Mesenteric fat pad (tissue), 1 donor: ENCODE data around the gene BAIAP2L2. TPM values are rescaled to one million over a fixed set of nuclear protein-coding genes. Genes with fewer than 3 reads are reported as not detected.

Experiments used
- DNase-seq: peaks from one replicate; pipeline ENCODE4 v3.0.0-alpha.2; 2020; ENCODE audit warnings: low spot score
- total RNA-seq: library from RNA; stranded (reverse); fragmentation: NEBNext Ultra II Directional; extraction: Animal tissue kit (Norgen Biotek cat#: 25700); gene quantifications from one replicate; pipeline ENCODE4 v1.2.1, GENCODE V29; 2021
- donor health status: DM: yes; HTN: yes; CAD: no.

Gene BAIAP2L2
- total RNA-seq, 1 donor from 2014 or later: 1.8 TPM

DNA sequence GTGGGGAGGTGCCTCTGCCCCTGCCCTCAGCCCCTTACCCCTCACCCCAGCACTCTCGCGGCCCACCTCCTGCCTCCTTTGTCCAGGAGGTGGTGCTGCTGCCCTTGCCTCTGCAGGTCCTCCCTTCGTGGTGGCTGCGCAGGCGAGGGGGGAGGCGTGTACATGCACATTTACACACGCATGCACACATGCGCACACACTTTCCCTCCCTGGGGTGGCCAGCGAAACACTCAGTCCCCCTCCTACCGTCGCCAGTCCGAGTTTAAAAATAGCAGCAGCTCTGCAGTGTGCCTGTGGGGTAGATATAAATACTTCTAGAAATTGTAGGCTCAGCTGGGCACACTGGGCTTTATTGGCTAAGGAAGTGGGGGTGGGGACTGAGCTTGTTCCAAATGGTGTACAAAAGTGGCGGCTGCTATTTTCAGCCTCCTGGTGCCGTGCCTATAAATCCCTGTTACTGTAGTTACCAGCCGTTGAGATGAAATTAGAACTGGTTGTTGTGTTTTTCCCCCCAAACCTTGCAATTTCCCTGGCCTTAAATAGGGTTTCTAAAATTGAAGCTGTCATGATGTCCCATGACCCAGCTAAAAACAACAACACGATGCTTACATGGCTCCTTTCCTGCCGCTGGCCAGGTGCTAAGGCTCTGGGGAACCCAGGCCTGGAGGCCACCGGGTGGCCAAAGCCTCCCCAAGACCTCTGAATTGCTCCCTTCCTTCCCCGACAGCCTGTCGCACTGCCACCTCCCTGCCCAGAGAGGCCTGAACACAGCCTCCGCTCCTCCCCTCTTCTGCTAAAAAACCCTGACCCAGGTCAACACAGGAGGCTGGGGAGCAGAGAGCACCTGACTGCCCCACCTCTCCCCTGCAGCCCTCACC is 40.9 kb downstream of the BAIAP2L2 start:
- DNase-seq: no peak

DNA sequence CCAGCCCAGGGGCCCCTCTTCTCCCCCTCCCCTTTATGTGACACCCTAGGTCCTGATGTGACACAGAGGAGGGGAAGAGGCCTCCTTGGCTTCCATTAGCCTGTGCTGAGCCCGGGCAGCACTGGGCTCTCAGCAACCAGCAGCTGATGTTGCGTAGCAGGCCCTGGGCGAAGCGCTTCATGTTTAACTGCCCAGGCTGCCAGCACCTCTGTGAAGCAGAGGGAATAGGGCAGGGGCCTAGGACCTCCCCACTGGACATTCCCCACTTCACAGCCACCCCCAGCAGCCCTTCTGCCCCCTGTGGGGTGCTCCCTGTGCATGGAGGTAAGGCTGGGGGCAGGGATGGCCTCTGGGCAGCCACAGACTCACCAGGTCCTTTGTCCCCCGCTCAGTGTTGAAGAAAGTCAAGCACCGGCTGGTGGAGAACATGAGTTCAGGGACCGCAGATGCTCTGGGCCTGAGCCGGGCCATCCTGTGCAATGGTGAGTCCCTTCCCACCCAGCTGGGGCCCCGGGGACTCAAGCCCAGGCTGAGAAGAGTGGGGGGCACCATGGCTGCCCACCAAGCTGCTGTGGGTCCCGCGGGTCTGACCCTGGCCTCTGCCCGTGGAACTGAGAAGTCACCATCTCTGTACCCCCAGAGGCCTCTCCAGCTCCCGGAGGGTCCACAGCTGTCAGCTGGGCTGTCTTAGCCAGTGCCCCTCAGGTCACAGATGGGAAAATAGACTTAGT is 41.7 kb downstream of the BAIAP2L2 start:
- no peak for DNase-seq

DNA sequence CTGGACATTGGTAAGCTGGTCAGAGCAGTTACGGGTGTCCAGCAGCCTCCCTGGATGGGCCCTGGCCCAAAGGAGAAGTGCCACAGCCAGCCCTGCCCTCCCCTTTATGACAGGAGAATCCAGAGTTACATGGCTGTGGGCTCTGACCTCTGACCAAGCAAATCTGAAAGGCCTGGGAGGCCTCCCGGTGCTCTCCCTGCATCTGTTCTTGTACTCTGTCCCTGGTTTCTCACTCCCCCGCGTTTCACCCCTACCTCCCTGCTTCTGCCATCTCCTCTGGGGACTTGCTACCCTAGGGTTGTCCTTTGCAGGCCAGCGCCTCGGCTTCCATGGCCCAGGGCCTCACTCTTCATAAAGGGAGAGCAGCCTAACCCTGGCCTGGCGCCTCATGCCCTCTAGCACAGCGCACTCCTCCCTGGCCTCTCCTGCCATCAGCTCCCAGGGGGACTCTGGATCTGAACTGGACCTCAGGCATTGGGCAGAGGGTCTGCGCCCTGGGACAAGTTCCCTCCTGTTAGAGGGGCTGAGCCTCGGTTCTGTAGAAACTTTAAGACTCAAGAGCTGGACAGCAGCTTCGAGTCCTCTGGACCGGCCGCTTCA is 42.6 kb downstream of the BAIAP2L2 start:
- no peak for DNase-seq

DNA sequence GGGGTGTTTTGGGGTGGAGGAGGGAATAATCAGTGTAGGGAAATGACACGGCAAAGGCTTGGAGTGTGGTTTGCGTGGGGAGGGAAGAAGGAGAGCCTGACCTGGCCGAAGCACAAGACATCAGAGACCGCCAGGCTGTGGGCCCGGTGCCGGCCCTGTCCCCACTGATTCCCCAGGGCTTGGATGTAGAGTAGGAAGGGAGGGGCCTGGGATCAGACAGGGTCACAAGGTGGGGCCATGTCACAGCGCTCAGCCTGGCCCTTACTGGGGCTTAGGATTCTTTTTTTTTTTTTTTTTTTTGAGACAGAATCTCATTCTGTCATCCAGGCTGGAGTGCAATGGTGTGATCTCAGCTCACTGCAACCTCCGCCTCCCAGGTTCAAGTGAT is 43.5 kb downstream of the BAIAP2L2 start:
- DNase-seq: no peak

DNA sequence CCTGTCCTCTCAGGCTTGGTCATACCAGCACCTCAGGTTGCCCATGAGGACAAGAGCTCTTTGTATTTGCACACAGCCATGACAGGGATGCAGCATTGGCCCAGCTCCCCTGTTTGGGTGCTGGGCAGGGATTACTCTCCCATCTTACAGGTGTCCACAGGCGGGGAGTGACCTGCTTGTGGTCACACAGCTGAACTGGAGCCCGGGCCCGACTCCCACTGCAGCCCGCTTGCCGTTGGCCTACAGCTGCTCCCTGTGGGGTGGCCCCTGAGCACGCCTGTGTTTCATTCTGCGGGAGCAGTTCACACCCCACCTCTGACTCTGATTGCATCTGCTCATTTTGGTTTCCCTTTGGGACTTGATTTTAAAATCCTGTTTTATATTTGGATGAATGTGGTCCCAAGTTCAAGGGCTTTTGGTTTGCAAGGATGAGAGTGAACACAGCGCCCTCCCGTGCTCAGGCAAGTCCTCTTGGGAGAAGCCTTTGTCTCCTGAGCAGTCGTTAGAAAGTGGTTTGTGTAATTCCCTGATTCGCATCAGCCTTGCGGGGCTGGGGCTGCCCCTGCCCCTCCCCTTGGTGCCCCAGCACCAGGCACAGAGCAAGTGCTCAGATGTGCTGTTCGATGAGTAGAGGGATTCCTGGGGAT is 44.0 kb downstream of the BAIAP2L2 start:
- DNase-seq: no peak

DNA sequence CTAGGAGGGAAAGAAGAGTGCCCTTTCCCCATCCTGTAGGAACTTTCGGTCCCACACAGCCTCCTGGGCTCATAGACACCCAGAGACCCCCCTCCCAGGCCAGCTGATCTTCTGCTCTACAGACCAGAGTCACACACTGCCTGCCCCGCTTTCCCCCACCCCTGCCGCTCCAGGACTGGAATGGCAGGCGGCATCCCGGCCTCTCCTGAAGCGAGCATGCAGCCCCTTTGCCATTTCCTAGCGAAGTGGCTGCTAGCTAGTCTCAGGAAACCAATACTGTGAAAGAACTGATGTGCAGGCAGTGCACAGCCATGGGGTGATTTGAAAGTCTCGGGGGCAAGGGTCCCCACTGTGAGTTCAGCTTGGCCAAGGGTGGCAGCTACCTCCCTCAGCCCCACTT is 44.9 kb downstream of the BAIAP2L2 start:
- no peak for DNase-seq

DNA sequence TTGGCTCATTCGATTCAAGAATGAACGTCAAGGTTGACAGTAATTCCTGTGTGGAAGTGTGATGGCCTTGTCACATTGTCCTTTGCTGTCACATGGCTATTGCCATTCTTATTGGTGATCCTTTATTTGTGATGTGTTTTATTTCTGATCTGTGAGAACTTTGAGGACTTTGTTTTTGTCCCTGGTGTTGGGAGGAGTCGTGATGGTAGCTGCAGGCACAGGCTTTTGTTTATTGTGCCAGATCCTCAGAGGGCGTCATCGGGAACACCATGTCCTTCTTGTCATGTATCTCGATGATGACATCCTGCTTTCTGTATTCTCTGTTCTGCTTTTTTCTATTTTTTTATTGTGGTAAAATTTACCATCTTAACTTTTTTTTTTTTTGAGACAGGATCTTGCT is 47.7 kb downstream of the BAIAP2L2 start:
- DNase-seq: no peak

DNA sequence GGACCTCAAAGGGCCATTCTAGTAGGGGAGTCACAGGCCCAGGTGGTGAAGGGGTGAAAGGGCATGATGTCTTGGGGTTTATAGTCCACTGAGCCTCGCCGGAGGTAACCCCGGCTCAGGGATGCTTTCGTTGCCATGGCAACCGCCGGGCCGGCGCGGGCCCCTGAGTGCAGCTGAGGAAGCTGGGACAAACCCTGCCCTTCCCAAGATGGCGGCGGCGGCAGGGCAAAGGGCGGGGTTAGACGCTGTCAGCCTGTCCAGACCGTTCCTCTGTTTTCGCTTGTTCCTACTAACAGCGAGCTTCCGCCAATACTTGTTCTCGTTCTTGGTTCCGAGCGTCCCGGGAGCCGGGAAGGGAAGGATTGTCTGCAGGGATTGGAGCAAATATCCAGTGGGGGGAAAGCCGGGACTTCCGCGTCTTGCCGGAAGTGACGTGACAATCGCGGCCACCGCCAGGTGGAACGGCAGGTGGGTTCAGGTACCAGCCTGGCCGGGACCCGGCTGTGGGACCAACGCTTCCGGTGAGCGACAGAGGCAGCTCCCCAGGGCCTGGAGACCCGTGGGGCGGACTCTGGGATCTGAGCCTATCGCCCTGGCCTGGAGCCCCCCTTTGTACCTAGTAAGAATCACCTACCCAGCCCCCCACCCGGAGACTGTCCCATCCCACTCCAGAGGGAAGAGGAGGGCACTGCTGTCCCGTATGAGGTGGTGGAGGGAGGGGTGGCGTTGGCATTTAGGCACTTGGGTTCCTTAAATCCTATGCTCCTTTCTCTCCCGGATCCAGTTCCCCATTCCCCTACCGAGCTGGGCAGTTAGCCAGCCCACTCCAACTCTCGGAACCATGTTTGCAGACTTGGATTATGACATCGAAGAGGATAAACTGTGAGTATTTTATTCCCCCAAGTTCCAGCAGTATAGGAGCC is 53.3 kb downstream of the BAIAP2L2 start, which contains the start of gene PICK1:
Gene PICK1, plus strand, starts transcription at position 436 of the 923 bp plus-strand sequence. Its CDS starts 406 bp downstream, at position 842.
- peak; percentile 94 for DNase-seq

DNA sequence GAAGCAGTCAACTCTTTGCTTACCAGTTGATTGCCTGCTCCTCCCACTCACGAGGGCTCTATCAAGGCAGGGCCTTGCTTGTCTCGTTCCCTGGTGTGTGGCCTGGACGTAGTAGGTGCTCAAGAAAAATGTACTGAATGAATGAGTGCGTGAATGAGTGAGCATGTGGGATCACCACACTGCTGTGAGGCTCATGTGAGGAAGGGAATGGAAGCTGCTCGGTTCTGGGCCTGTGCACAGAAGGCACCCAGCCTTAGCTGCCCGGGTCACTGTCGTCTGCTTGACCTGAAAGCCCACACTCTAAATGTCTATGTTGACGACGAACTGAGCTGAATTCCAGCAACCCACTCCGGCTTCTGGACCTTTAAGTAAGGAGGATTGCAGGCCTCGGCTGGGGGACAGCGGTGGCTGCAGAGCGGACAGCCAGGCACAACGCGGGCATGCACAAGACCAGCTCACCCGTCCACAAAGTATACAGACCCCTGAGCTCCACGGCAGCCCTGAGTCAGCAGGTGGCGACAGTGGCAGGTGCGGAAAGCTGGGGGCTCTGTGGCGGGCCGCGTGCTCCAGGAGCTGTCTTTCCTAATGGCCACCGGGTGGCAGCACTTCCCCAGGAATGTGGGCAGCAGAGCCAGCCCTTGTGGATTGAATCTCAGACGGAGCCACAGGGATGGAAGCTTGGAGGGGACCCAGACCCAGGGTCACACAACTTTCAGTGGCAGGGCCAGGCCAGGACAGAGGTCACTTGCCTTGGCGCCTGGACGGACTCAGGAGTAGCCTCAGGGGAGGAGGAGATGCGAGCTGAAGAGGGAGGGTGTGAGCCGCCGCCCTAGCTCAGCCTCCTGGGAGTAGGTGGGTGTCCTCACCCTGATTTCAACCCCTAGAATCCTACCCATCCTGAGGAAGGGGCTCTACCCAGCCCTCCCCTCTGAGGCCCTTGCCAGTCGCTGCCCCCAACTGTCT is 58.3 kb downstream of the BAIAP2L2 start:
- DNase-seq: no peak

DNA sequence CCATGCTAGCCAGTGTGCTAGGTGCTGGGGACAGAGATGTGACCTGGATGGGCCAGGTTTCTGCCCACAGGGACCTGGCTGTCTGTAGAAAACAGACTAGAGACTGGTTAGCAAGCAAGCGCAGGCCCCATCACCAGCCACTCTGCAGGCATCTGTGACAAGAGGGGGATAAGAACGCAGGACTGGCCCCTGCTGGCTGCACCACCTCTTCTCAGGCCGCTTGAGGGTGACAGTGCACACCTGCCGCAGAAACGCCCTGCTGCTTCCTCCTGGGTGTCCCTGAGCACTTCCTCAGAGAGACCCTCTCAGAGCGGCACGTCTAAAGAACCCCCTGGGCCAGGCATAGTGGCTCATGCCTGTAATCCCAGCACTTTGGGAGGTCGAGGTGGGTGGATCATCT is 59.2 kb downstream of the BAIAP2L2 start:
- no peak for DNase-seq

DNA sequence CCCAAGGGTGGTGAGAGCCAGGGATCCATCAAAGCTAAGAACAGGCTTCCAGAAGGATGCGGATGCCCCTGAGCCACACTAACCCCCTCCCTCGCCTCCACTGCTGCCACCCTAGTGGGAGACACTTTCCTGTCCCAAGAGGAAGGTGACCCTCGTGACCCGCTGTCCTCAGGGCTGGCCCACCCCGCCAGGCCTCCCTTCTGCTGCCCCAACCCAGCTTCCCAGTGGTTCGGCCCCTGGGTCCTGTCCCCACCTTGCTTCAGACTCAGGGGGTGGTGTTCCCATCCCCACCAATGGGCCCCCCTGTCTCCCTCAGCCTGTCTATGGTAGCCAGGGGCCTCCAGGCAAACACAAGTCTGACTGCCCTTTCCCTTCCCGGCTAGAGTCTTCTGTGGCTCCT is 59.8 kb downstream of the BAIAP2L2 start:
- no peak for DNase-seq

DNA sequence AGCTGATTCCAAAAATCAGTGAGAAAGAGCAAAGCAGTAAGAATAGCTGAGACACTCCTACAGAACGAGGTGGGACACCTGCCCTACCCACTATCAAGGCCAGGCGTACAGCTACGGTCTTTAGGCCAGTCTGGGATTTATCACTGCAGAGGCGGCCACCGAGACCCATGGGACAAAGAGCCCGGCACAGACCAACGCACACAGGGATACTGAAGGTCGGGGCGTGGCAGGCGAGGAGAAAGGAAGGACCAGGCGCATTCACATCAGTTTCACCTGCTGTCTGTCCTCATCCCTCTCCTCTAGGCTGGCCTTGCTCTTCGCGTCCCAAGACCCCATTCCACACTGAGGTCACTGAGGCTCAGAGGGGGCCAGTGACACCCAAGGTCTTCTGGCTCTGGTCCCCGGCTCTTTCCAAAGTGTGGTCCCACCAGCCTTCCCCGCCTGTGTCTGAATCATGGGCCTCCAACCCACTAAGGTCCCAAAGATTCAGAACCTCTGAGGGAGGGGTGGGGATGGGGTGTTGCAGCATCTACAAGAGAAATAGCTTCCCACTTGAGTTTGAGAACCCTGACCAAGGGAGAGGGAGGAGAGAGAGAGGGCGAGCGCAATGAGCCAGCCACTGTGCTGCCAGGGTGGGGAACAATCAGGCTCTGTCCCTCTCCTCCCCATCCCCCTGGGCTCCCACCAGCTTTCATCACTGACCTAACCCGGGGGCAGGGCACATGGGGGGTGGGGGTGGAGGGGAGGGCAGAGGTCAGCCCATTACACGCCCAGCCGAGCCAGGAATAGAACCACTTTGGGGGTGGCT is 60.5 kb downstream of the BAIAP2L2 start:
- DNase-seq: no peak

DNA sequence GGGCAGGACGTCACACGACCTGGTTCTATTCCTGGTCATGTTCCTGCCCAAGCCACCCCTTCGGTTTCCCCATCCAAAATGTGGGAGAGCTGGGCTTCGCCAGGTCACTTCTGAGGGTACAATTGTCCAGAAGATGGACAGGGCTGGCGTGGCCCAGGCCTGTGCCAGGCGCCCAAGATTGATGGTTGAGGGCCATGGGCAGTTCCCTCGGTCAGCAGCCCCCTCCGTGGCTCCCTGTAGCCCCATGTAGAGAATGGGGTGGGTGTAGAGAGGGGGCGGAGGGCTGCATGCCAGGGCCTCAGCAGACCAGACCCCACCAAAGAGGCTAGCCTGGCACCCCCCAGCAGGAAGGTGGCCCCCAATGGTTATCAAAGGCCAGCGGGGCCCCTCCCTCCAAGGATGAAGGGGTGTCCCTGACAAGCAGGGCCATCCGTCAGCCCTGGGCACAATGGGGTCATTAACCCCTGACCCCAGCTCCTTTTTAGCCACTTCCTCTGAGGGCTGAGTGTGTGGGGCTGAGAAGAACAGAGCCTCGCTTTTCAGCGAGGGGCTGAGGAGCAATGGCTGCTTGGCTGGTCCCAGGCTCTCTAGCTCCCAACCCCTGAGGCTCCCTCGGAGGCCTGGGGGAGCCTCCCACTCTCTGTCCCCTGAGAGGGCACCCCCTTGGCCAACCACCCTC is 64.3 kb downstream of the BAIAP2L2 start:
- no peak for DNase-seq

DNA sequence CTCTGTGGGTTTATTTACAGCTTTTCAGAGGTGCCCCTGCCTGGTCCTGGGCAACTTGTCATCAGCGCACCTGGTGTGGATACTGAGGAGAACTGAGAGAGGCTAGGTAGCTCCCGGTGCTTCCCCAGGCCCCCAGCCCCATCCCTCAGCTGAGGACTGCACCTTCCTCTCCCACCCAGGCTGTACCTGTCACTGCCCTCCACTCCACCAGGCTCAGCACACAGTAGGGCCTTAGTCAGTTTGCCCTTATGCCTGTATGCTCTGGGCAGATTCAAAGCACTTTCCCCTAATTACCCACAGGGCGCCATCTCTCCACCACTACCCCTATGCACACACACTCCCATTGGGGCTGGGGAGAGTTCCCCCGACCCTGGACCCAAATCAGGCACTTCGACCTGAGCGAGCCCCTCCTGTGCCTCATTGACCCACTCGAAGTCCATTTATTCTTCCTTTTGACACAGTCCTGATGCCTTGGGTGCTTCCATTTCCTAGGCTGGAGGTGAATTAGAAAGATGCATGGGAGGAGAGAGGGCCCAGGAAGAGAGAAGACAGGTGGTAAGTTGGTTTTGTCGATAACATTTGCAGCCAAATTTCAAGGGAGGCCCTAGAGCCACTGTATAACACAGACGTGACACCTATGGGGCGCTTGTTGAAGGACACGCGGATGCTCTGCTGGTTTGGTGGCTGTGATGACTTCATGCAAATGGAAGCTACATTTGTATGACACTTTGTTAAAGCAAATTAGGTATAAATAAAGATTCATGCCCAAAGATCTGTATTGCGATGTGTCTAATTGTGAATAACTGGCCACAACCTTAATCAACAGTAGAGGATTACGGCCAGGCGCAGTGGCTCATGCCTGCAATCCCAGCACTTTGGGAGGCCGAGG is 67.1 kb downstream of the BAIAP2L2 start:
- no peak for DNase-seq

DNA sequence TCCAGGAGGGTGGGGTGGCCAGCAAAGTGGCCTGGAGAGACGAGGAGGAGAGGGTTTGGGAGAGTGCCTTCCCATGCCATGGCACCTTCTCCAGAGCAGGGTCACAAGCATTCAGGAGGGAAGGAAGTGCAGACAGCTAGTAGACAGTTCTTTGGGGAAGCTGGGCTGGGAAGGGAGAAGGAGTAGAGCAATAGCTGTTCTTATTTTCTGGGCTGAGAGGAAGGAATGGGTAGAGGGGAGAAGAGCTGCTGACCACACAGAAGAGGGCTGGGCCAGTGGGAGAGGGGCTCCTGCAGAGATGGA is 68.0 kb downstream of the BAIAP2L2 start:
- DNase-seq: no peak

DNA sequence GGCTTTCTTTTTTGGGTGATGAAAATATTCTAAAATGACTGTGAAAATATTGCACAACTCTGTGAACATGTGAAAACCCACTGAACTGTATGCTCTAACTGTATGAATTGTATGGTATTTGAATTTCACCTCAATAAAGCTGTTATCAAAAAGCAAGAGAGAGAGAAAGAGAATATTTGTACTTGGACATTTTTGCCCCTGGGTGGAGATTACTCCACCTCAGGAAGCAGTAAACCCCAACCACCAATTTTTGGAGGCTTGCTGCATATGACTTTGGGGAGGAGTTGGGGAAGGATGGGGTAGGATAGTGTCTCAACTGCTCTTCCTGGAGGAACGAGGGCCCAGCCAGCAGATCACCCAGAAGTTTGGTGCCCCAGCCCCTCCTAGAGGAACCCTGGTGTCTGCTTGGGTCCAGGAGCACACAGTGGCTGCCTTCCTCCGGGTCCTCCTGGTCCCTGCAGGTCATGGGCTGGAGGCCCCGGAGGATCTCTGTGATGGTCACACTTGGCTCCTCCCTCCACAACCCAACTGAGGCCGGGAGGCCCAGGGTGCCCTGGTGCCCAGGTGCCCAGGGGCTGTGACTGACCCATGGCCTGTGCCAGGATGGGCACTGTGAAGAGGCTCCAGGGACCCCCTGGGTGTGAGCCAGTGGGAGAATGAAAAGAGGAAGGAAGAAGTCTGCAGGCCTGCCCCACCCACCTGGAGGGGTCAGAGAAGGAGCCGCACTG is 68.6 kb downstream of the BAIAP2L2 start:
- no peak for DNase-seq
